ENCODE measurements around the gene ABCA7.

ABCA7 gene

DNA sequence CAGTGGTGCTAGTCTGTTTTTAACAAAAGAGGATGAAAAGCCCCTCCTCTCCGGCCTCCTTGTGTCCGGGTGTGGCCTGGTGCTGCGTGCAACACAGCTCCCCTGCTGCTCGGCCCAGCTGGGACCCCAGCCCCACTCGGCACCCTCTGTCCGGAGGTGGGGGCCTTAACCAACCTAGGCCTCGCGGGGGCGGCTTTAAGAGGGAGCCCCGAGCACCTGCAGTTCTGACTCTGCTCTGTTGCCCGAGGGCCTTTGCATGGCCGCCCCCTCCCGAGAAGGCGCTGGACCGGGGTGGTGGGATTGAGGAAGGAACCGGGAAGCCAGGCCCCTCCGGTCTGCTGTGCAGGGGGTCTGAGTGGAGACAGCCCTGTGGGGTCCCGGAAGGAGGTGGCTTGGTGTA, 45.4 kb upstream of the ABCA7 start:
- Histone ChIP-seq H3K9me3 (ENCODE audit: control insufficient read depth, insufficient read depth, low read length) (no peaks in the 10 kb centered on the region), H3K4me1 (ENCODE audit: control insufficient read depth, insufficient read depth, low read length) (peaks cover 3% of the 10 kb centered on the region; the same call in 1 of the 2 replicates), H3K36me3 (ENCODE audit: control insufficient read depth, insufficient read depth, low read length) (peaks cover 17% of the 10 kb centered on the region; the same call in 1 of the 2 replicates), H3K4me3 (ENCODE audit: low read length) (no peak overlapping the region), H3K27ac (ENCODE audit: low read length) (no peak overlapping the region), H3K27me3 (ENCODE audit: control insufficient read depth, insufficient read depth, low read length) (no peaks in the 10 kb centered on the region)
- DNase-seq (ENCODE audit: low read depth, low spot score): no peak
- no CpG with 5 or more reads among the region's 18 CpGs for WGBS (ENCODE audit: insufficient coverage, insufficient read length)

DNA sequence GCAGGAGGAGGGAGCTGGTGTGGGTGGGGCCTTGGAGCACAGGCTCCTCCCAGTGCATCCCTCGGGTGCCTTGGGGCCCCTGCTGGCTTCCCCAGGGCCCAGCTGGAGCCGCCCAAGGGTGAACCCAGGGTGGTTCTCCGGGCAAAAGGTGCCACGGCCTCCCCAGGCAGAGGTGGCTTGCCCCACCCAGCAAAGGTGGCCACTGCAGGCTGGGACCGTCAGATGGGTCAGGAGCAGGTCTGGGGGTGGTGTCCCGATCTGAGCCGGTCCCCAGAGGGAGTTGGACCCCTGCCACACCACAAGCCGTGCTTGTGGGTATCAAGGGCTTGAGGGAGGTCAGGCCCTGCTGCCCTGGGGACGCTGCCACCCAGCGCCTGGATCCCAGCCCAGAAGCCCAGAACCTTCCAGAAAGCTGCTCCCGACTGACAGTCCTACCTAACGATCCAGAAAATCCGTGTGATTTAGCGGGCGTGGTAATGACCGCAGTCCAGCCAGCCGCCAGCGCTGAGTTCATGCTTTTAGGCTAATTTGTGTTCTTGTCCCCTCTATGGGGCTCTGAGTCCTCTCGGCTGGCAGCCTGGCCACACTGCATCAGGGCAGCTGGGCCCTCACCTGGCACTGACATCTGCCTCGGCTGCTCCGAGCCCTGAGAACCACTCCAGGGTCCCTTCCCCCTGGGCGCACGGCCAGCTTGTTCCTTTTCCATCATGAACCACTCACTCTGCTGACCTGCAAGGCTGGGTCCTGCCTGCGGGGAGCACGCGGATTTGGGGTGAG, 44.7 kb upstream of the ABCA7 start:
- peaks cover 3% of the 10 kb centered on the region; the same call in 1 of the 2 replicates for H3K4me1 ChIP-seq (ENCODE audit: control insufficient read depth, insufficient read depth, low read length)
- no peak for DNase-seq (ENCODE audit: low read depth, low spot score)
- no CpG with 5 or more reads among the region's 26 CpGs for WGBS (ENCODE audit: insufficient coverage, insufficient read length)

DNA sequence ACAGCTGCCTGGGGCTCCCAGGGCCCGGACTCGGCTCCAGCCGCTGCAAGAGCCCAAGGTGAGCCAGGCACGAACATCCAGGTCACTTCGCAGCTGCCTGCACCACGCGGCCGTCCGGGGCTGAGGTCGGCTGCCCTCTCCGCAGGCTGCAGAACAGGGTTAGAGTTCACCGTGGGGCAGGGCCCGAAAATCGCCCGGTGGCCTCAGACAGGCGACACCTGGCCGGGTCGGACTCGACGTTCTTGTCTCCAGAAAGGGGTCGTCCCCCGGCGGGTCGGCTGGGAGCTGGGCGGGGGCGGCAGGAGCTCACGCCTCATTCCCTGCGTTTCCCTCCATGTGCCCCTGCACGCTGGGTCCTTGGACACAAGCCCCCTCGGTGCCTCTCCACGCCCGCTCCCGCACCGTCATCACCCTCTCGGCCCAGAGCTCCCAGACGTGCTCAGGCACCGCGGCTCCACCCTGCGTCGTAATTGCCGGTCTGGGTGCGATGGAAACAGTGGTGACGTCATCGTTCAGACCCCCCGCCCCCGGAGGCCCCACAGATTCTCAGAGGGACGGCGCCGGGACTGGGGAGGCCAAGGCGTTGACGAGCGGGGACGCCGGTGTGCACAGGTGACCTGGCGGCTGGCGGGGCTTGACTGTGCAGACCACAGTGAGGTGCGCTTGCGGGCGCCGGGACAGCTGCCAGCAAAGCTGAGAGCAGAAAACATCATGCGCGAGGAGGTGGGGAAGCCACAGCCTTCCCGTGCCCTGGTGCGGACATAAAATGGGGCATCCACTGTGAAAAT, 43.7 kb upstream of the ABCA7 start:
- Histone ChIP-seq H3K36me3 (ENCODE audit: control insufficient read depth, insufficient read depth, low read length) (peaks cover 7% of the 10 kb centered on the region; the same call in 1 of the 2 replicates), H3K27me3 (ENCODE audit: control insufficient read depth, insufficient read depth, low read length) (peaks cover 5% of the 10 kb centered on the region), H3K9me3 (ENCODE audit: control insufficient read depth, insufficient read depth, low read length) (no peaks in the 10 kb centered on the region), H3K4me3 (ENCODE audit: low read length) (peak overlapping the region; percentile 3; the same call in 1 of the 2 replicates), H3K4me1 (ENCODE audit: control insufficient read depth, insufficient read depth, low read length) (no peaks in the 10 kb centered on the region), H3K27ac (ENCODE audit: low read length) (no peak overlapping the region)
- DNase-seq (ENCODE audit: low read depth, low spot score): no peak
- no CpG with 5 or more reads among the region's 64 CpGs for WGBS (ENCODE audit: insufficient coverage, insufficient read length)

More for the DNA sequence above, 44.7 kb upstream of the ABCA7 start:
- no peaks in the 10 kb centered on the region for H3K27me3 ChIP-seq (ENCODE audit: control insufficient read depth, insufficient read depth, low read length)
- no peaks in the 10 kb centered on the region for H3K9me3 ChIP-seq (ENCODE audit: control insufficient read depth, insufficient read depth, low read length)
- no peak overlapping the region for H3K27ac ChIP-seq (ENCODE audit: low read length)
- no peak overlapping the region for H3K4me3 ChIP-seq (ENCODE audit: low read length)
- H3K36me3 ChIP-seq (ENCODE audit: control insufficient read depth, insufficient read depth, low read length): peaks cover 15% of the 10 kb centered on the region; the same call in 1 of the 2 replicates

DNA sequence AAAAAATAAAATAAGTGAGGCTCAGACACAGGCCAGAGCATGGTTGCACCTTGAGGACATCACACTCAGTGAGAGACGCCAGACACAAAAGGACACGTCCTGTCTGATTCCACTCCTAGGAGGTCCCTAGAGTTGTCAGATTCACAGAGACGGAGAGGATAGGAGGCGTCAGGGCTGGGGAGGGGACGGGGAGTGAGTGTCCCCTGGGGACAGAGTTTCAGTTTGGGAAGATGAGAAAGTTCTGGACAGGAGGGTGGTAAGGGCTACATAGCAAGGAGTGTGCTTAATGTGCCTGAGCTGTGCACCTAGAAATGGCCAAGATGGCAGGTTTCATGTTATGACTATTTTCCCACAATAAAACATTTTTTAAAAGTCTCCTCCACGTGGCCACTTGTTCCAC, 41.8 kb upstream of the ABCA7 start:
- no CpG with 5 or more reads among the region's 6 CpGs for WGBS (ENCODE audit: insufficient coverage, insufficient read length)
- DNase-seq (ENCODE audit: low read depth, low spot score): no peak
- H3K36me3 ChIP-seq (ENCODE audit: control insufficient read depth, insufficient read depth, low read length): no peaks in the 10 kb centered on the region; the same call in 1 of the 2 replicates
- no peak overlapping the region for H3K27ac ChIP-seq (ENCODE audit: low read length)
- peaks cover 7% of the 10 kb centered on the region for H3K27me3 ChIP-seq (ENCODE audit: control insufficient read depth, insufficient read depth, low read length)
- no peaks in the 10 kb centered on the region for H3K4me1 ChIP-seq (ENCODE audit: control insufficient read depth, insufficient read depth, low read length)
- H3K9me3 ChIP-seq (ENCODE audit: control insufficient read depth, insufficient read depth, low read length): no peaks in the 10 kb centered on the region
- no peak overlapping the region for H3K4me3 ChIP-seq (ENCODE audit: low read length)

DNA sequence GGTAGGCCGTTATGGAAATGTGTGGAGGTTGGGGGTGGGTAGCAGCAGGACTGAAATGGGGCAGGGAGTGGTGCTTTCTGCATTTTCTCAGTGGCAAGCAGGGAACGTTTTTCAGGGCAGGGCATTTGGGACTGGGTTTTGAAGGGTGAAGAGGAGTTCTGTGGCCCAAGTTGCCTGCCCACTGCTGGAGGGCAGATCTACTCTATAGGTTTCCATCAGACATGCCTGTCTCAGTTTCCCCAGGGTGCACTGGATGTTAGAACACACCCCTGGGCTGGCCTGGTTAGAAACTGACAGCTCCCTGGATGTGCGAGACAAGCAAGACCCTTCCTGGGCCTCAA, 40.6 kb upstream of the ABCA7 start:
- Histone ChIP-seq H3K4me3 (ENCODE audit: low read length) (no peak overlapping the region), H3K9me3 (ENCODE audit: control insufficient read depth, insufficient read depth, low read length) (no peaks in the 10 kb centered on the region), H3K36me3 (ENCODE audit: control insufficient read depth, insufficient read depth, low read length) (no peaks in the 10 kb centered on the region), H3K27me3 (ENCODE audit: control insufficient read depth, insufficient read depth, low read length) (peaks cover 7% of the 10 kb centered on the region), H3K27ac (ENCODE audit: low read length) (no peak overlapping the region), H3K4me1 (ENCODE audit: control insufficient read depth, insufficient read depth, low read length) (no peaks in the 10 kb centered on the region; the same call in 1 of the 2 replicates)
- DNase-seq (ENCODE audit: low read depth, low spot score): no peak
- WGBS (ENCODE audit: insufficient coverage, insufficient read length): no CpG with 5 or more reads among the region's 3 CpGs

DNA sequence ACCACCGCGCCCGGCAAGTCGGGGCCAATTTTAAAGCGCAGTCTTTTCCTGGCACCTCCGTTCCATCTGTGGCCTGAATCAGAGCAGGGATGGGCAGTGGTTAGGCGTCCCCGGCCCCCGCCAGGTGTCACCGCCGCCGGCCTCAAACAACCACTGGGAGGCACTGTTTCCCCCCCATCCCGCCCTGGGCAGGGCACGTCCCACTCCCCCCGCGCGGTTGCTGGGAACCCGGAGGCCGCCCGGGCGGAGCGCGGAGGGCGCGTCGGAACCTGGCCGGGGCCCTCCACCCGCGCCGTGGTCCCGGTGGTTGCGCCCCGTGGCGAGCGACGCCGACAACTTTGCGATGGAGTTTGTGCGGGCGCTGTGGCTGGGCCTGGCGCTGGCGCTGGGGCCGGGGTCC, 39.8 kb upstream of the ABCA7 start, which contains the start of gene GRIN3B:
GRIN3B (plus strand) TSS at position 325 of the 400 bp plus-strand sequence; CDS start at position 344, 19 bp downstream.
- WGBS (ENCODE audit: insufficient coverage, insufficient read length): no CpG with 5 or more reads among the region's 43 CpGs
- Histone ChIP-seq H3K9me3 (ENCODE audit: control insufficient read depth, insufficient read depth, low read length) (no peaks in the 10 kb centered on the region), H3K36me3 (ENCODE audit: control insufficient read depth, insufficient read depth, low read length) (no peaks in the 10 kb centered on the region), H3K4me1 (ENCODE audit: control insufficient read depth, insufficient read depth, low read length) (no peaks in the 10 kb centered on the region; the same call in 1 of the 2 replicates), H3K27ac (ENCODE audit: low read length) (no peak within 1 kb of the TSS), H3K27me3 (ENCODE audit: control insufficient read depth, insufficient read depth, low read length) (peaks cover 7% of the 10 kb centered on the region), H3K4me3 (ENCODE audit: low read length) (peak within 1 kb of the TSS; percentile 61; the same call in 1 of the 2 replicates)
- peak; percentile 47 for DNase-seq (ENCODE audit: low read depth, low spot score)

DNA sequence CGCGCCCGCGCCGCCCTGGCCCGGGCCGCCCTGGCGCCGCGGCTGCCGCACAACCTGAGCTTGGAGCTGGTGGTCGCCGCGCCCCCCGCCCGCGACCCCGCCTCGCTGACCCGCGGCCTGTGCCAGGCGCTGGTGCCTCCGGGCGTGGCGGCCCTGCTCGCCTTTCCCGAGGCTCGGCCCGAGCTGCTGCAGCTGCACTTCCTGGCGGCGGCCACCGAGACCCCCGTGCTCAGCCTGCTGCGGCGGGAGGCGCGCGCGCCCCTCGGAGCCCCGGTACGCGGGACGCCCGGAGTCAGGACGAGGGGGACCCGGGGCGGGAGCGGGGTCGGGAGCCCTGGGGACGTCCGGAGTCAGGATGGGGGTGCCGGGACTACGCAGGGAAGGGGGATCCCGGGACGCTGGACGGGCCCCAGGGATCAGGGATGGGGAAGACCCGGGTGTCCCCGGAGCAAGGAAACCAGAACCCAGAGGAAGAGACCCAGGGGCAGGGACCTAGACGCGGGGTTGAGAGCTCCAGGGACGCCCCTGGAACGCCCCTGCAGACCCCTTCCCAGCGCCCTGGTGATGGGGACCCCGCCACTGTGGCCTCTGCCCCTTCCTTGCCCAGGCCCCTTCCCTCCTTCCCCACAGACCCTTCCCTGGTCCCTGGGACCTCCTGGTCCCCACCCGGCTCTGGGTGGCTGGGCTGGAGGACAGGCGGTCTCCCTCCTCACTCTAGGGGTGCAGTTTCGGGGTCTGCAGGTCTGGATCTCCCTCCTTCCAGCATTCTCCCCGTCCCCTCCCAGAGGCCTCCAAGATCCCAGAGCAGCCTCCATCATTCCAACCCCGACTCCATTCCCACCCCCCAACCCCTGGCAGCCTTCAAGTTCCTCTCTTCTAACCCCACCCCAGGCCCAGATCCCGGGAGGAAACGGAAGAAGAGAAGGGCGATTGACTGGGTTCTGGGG, 39.0 kb upstream of the ABCA7 start:
- Histone ChIP-seq H3K4me3 (ENCODE audit: low read length) (peak overlapping the region; percentile 61; the same call in 1 of the 2 replicates), H3K36me3 (ENCODE audit: control insufficient read depth, insufficient read depth, low read length) (no peaks in the 10 kb centered on the region), H3K27ac (ENCODE audit: low read length) (no peak overlapping the region), H3K9me3 (ENCODE audit: control insufficient read depth, insufficient read depth, low read length) (no peaks in the 10 kb centered on the region), H3K27me3 (ENCODE audit: control insufficient read depth, insufficient read depth, low read length) (peaks cover 7% of the 10 kb centered on the region), H3K4me1 (ENCODE audit: control insufficient read depth, insufficient read depth, low read length) (no peaks in the 10 kb centered on the region; the same call in 1 of the 2 replicates)
- WGBS (ENCODE audit: insufficient coverage, insufficient read length): no CpG with 5 or more reads among the region's 73 CpGs
- no peak for DNase-seq (ENCODE audit: low read depth, low spot score)

DNA sequence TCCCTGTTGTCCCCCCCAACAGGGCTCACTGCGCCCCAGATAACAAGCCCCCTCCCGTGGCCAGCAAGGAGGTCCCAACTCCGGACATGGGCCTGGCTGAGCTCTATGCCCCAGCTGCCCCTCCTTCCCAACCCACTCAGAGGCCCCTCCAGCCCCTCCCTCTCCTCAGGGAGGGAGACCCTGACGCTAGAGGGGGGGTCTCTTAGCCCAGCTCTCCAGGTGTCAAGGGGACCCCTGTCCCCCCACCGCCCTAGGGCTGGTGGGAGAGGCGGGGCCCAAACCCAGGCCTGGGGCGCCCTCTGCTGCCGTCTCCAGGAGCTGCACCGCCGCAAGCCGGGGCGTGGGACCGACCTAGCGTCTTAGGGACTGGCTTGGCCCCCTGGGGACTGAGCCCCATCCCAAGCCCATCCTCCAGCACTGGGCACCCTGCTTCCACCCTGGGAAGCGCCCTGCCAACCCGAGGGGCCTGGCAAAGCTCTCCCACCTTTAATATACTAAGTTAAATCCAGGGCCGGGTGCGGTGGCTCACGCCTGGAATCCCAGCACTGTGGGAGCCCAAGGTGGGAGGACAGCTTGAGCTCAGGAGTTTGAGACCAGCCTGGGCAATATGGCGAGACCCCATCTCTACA, 38.3 kb upstream of the ABCA7 start:
- Histone ChIP-seq H3K4me3 (ENCODE audit: low read length) (no peak overlapping the region), H3K27ac (ENCODE audit: low read length) (no peak overlapping the region), H3K9me3 (ENCODE audit: control insufficient read depth, insufficient read depth, low read length) (no peaks in the 10 kb centered on the region), H3K4me1 (ENCODE audit: control insufficient read depth, insufficient read depth, low read length) (no peaks in the 10 kb centered on the region; the same call in 1 of the 2 replicates), H3K36me3 (ENCODE audit: control insufficient read depth, insufficient read depth, low read length) (no peaks in the 10 kb centered on the region), H3K27me3 (ENCODE audit: control insufficient read depth, insufficient read depth, low read length) (peaks cover 7% of the 10 kb centered on the region)
- WGBS (ENCODE audit: insufficient coverage, insufficient read length): no CpG with 5 or more reads among the region's 20 CpGs
- DNase-seq (ENCODE audit: low read depth, low spot score): no peak

DNA sequence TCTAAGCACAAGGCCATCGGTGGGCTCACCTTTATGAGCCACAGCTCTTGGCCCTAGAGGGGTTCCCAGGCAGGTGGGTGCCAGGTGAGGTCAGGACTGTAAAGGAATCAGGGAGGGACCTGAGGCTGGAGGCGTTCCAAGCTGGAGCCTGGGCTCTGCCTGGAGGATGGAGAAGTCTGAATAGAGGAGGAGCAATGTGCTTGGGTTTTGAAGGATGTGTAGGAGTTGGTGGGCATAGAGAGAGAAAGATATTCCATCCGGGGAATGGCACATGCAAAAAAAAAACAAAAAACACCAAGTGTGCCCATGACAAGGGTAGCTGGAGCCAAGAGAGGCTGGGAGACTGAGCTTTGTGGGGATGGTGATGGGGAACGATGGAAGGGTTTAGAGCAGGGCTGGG, 37.3 kb upstream of the ABCA7 start:
- H3K4me3 ChIP-seq (ENCODE audit: low read length): no peak overlapping the region
- H3K36me3 ChIP-seq (ENCODE audit: control insufficient read depth, insufficient read depth, low read length): no peaks in the 10 kb centered on the region
- no peaks in the 10 kb centered on the region; the same call in 1 of the 2 replicates for H3K4me1 ChIP-seq (ENCODE audit: control insufficient read depth, insufficient read depth, low read length)
- no peaks in the 10 kb centered on the region for H3K9me3 ChIP-seq (ENCODE audit: control insufficient read depth, insufficient read depth, low read length)
- no CpG with 5 or more reads among the region's 4 CpGs for WGBS (ENCODE audit: insufficient coverage, insufficient read length)
- H3K27ac ChIP-seq (ENCODE audit: low read length): no peak overlapping the region
- peaks cover 7% of the 10 kb centered on the region for H3K27me3 ChIP-seq (ENCODE audit: control insufficient read depth, insufficient read depth, low read length)
- DNase-seq (ENCODE audit: low read depth, low spot score): no peak
